Osteocyte (in vitro differentiated cells): ENCODE measurements around the gene POLR2M. TPM values are rescaled to one million over a fixed set of nuclear protein-coding genes. Genes with fewer than 3 reads are reported as not detected.
A peak's percentile ranks its signal among the peaks of the same experiment; 100 is the strongest.

Experiments used
- DNase-seq: peaks from one replicate; pipeline ENCODE4 v3.0.0; 2021; ENCODE audit warnings: mixed read lengths; ENCODE audit not compliant: unreplicated experiment; ENCODE audit errors: extremely low spot score
- H3K27ac Mint-ChIP-seq: one replicate; pipeline ENCODE4 v1.8.0; 2021; ENCODE audit warnings: mild to moderate bottlenecking, mixed read lengths; ENCODE audit not compliant: unreplicated experiment
- H3K27me3 Mint-ChIP-seq: one replicate; pipeline ENCODE4 v1.8.0; 2021; ENCODE audit warnings: mixed read lengths; ENCODE audit not compliant: unreplicated experiment
- H3K36me3 Mint-ChIP-seq: one replicate; pipeline ENCODE4 v1.8.0; 2021; ENCODE audit warnings: mixed read lengths; ENCODE audit not compliant: unreplicated experiment
- H3K4me1 Mint-ChIP-seq: one replicate; pipeline ENCODE4 v1.8.0; 2021; ENCODE audit warnings: mixed read lengths; ENCODE audit not compliant: unreplicated experiment
- H3K4me3 Mint-ChIP-seq: one replicate; pipeline ENCODE4 v1.8.0; 2021; ENCODE audit warnings: mild to moderate bottlenecking, moderate library complexity, mixed read lengths; ENCODE audit not compliant: unreplicated experiment
- H3K9me3 Mint-ChIP-seq: one replicate; pipeline ENCODE4 v1.8.0; 2021; ENCODE audit warnings: mixed read lengths; ENCODE audit not compliant: unreplicated experiment
- CTCF ChIP-seq: fragments of 200-600 bp; sonication (generic); IDR thresholded peaks from 2 replicates; pipeline ENCODE4 v1.5.0; 2021; ENCODE audit warnings: antibody characterized with exemption, mild to moderate bottlenecking, moderate library complexity
- total RNA-seq: library from RNA; stranded (reverse); gene quantifications from 2 replicates; pipeline ENCODE4 v1.2.1, GENCODE V29; 2021

The POLR2M gene
- total RNA-seq, 1 donor from 2014 or later = 83.9 TPM

- Mint-ChIP-seq H3K4me3 (no peak overlapping the region), H3K4me1 (peaks cover 5% of the 10 kb centered on the region), H3K9me3 (no peaks in the 10 kb centered on the region), H3K36me3 (no peaks in the 10 kb centered on the region), H3K27ac (no peak overlapping the region), H3K27me3 (peaks cover 22% of the 10 kb centered on the region)
- no peak for DNase-seq
- peak; percentile 13 for TF ChIP-seq CTCF
These were observed 45.9 kb downstream of the POLR2M start for GRCh38 chr15:57752436-57752835.

- Mint-ChIP-seq H3K36me3 (no peaks in the 10 kb centered on the region), H3K4me3 (no peak overlapping the region), H3K27me3 (peaks cover 19% of the 10 kb centered on the region), H3K27ac (no peak overlapping the region), H3K4me1 (peaks cover 4% of the 10 kb centered on the region), H3K9me3 (no peaks in the 10 kb centered on the region)
- TF ChIP-seq CTCF = no peak
- no peak for DNase-seq
These were observed 46.3 kb downstream of the POLR2M start for GRCh38 chr15:57752840-57753239.

GRCh38 chr15:57756466-57756865, 50.0 kb downstream of the POLR2M start:
- no peak for TF ChIP-seq CTCF
- no peak overlapping the region for H3K27ac Mint-ChIP-seq
- H3K27me3 Mint-ChIP-seq = peaks cover 2% of the 10 kb centered on the region
- no peaks in the 10 kb centered on the region for H3K36me3 Mint-ChIP-seq
- no peaks in the 10 kb centered on the region for H3K9me3 Mint-ChIP-seq
- peaks cover 2% of the 10 kb centered on the region for H3K4me1 Mint-ChIP-seq
- no peak for DNase-seq
- no peak overlapping the region for H3K4me3 Mint-ChIP-seq

- H3K27me3 Mint-ChIP-seq = peaks cover 11% of the 10 kb centered on the region
- peaks cover 2% of the 10 kb centered on the region for H3K4me1 Mint-ChIP-seq
- TF ChIP-seq CTCF = no peak
- no peaks in the 10 kb centered on the region for H3K36me3 Mint-ChIP-seq
- no peak for DNase-seq
- H3K4me3 Mint-ChIP-seq = no peak overlapping the region
- no peaks in the 10 kb centered on the region for H3K9me3 Mint-ChIP-seq
- no peak overlapping the region for H3K27ac Mint-ChIP-seq
These were observed 52.0 kb downstream of the POLR2M start for GRCh38 chr15:57758560-57758959.

GRCh38 chr15:57761562-57761961, 55.0 kb downstream of the POLR2M start:
- no peak overlapping the region for H3K4me3 Mint-ChIP-seq
- no peak for DNase-seq
- peaks cover 2% of the 10 kb centered on the region for H3K4me1 Mint-ChIP-seq
- H3K36me3 Mint-ChIP-seq = no peaks in the 10 kb centered on the region
- TF ChIP-seq CTCF = no peak
- H3K27ac Mint-ChIP-seq = no peak overlapping the region
- no peaks in the 10 kb centered on the region for H3K9me3 Mint-ChIP-seq
- peaks cover 13% of the 10 kb centered on the region for H3K27me3 Mint-ChIP-seq
